Right kidney (tissue), 1 donor: Measurements from ENCODE around the gene IL16.
"Not testable (repeated sequence)": the region's sequence is repeated elsewhere in the genome, so short reads cannot be mapped to it uniquely, and the experiment has no call there.

ENCODE experiments used
- DNase-seq: peaks from one replicate; pipeline ENCODE4 v3.0.0-alpha.2; 2016

The IL16 gene

DNA sequence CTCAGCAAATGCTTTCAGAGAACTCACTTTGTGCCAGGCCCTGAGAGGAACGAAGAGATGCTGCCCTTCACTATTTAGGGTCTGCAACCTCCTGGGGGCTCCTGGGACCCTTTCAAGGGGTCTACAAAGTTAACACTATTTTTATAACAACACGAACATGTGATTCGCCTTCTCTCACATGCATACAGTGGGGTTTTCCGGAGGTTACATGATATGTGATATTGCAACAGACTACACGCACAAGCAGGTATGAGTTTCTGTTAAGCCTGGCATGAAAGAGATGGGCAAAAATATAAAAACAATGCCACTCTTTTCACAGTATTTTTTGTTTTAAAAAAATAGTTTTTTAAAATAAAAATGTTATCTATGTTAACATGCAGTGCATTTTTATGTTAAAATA, 117.0 kb downstream of the IL16 start:
- no peak for DNase-seq

DNA sequence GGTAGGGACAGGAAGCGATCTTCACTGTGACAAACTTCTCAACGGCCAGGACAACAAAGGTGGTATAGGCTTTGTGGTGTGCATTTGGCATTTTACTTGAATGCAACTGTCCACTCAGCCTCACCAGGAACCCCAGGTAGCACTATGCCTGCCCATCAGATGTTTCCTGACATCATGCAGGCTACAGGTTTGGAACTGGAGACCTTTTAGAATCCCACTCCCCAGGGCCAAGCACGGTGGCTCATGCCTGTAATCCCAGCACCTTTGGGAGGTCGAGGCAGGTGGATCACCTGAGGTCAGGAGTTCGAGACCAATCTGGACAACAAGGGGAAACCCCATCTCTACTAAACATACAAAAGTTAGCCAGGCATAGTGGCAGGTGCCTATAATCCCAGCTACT, 117.7 kb downstream of the IL16 start:
- DNase-seq: no peak

DNA sequence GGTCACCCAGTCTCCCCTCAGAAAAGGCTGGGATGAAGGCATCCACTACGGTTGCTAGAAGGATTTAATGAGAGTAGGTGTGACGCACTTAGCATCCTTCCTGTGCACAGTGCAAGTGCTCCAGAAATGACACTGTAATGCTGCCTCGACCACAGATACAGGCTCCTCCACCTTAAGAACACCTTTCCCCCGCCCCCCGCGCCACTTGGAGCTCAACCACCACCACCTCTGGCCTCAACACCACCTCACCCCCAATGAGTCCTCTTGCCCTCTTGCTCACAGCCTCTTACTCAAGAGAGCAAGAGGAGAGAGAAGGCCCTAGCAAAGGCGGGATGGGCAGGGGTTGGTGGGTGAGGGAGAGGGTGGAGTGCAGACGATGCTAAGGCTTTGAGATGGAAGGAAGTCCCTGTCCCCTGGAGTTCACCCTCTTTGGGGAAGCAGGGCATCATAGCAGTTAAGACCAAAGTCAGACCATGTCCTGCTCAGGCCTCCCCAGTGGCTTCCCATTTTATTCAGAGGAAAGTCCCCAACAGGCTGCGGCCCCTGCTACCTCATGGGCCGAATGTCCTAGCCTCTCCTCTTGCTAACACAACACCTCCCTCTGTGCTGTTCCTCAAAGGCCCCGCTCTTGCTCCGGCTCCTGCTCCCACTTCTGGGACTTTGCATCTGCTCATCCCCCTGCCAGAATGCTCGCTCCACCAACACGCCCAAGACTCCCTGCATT, 118.9 kb downstream of the IL16 start:
- DNase-seq: no peak

DNA sequence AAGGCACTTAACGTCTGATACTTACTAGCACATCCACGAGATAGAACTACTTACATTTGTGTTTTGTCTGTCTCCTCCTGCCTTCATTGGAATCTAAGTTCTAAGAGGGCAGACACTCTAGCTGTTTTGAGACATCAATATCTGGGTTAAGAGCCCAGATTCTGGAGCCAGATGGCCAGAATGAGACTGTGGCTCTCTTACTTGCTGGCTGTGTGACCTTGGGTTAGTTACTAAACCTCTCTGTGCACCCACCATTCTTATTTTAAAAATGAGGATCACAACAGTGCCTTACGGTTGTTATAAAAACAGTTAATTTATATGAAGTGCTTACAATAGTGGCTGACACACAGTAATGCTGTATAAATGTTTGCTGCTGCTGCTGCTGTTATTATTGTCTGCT, 119.6 kb downstream of the IL16 start:
- no peak for DNase-seq

DNA sequence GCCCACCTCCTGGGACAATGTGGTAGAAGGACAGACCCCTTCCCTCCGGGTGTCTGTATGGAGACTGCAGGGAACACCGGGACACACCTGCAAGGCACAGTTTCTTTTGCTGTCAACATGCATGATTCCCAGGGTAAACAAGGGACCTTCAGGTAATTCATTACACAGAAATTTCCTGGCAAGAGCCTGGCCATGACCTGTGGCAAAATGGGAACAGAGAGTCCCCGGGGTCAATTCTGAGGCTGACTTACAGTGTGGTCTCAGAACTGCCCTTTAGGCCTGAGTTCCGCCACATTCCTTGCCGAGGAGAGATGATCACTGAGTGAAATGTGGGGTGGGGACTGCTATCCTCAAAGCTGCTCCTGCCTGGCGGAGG, 121.0 kb downstream of the IL16 start:
- DNase-seq: no peak

DNA sequence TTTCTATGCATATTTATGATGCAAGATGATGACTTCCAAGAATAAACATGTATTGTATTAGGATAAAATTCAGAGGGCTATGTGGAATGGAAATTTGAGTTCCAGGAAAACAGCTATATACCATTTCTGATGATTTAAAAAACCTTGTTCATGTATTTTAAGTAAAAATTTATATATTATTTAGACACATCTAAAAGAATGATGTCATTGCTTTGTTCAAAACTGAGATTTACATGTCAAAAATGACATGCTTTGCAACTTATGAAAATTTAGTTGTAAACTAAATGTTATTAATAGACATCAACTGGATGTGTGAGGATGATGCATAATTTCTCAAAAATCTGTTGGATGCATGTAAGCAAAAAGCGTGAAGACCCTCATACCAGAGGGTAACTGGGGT, 125.0 kb downstream of the IL16 start:
- no peak for DNase-seq

DNA sequence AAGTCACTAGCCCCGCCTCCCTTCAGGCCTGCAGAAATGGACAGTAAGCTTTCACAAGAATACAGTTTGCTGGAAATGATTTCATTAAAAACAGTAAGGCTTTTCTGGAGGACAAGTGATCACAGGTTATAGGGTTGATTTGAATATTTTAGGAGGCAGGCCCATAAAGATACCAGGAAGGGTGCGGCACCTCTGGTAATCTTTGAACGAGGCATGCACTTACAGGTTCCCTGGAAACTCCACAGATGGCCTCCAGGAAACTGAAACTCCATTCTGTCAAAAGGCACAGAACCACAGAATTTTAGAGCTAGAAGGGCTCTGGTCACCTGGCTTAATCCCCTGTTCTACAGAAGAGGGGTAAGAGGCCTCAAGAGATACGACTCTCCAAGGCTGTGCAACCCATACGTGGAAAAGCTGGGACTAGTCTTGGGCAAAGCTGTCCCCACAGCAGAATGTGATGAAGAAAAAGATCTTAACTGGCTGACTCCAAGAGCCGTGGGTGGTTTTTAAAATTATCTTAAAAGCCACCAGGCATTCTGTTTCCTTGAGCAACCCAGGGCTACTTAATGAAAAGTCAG, 126.1 kb downstream of the IL16 start:
- DNase-seq: no peak

DNA sequence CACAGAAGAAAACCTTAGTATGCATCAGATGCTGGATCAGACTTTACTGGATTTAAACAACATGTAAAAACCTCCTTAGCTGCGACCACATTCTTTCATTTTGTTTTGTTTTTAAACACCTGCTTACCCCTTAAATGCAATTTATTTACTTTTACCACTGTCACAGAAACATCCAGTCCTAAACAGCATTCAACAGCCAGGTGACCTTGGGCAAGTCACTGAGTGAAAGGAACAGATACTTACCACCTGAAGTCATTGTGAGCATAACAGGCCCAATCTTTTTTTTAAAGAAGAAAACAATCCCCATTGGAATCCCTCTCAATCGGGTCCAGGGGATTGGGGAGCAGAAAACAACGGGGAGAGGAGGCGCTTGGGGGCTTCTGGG, 126.9 kb downstream of the IL16 start:
- no peak for DNase-seq

DNA sequence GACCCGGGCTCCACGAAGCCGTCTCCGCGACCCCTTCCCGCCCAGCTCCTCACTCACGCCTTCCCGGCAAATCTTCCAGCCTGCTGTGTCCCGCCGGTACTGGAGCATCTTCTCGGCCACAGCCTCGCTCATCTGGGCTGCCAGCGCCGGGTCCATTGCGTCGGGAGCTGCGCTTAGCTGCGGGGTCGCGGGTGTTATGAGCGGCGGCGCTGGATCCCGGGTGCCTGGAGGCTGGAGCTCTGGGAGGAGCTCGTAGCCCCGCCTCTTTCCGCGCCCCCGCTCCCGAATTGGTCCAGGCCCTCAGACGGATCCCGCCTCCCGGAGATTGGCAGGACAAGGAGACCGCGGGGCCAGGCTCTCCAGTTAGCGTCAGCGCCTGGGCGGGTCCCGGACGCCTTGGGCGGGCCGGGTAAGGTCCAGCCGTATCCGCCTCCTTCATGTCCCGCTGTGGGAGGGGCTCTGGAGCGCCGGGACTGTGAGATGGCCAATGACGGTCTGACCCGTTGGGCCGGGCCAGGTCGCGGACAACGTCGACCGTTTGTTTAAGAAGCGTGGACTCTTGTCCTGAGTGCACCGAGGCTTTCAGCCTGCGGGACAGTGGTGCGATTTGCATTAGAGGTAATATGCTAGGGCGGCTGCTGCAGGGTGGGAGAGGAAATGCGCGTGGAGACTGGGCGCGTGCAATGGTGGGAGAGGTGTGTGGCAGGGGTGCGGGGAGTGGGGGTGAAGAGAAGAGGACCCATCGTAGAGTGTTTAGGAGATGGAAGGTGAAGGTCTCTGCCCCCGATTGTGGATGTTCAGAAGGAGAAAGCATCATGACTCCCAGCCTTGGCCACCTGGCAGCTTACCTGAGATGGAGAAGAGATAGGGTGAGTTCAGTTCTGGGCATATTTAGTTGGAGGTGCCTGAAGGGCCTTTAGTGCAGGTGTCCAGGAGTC, 127.5 kb downstream of the IL16 start, which contains the start of gene STARD5:
TSS of gene STARD5 (minus strand) at position 198 of the 938 bp plus-strand sequence. CDS start at position 156, 42 bp downstream.
- peak; percentile 87 for DNase-seq

DNA sequence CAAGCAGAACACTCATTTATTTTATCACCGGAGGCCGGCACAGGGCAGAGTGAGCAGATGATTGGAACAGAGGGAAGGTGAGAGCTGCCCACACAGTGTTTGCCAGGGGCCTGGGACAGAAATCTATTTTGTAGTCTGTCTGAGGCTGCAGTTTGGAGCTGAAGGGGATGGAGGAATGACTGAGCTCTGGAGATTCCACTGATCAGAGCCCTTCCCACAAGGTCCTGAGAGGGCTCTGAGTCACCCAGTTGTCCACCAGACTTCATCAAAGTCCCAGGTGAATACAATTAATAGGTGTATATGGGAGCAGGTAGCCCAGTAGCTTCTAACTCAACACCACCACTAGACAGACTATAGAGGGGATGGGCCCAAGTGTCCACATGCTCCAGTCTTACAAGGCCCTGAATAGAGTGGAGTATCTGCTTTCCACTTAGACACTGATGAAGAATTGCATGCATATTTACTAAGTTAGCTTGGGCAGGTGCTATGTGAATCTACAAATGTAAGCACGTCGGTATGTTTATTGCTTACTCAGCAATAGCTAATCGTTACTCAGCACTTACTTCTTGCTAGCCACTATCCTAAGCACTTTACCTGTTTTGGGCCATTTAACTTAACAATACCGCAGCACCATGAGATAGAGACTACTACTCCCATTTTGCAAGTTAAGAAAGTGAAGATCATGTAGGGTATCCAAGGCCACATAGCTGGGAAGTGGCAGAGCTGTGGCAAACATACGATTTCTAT, 130.0 kb downstream of the IL16 start:
- DNase-seq: no peak

DNA sequence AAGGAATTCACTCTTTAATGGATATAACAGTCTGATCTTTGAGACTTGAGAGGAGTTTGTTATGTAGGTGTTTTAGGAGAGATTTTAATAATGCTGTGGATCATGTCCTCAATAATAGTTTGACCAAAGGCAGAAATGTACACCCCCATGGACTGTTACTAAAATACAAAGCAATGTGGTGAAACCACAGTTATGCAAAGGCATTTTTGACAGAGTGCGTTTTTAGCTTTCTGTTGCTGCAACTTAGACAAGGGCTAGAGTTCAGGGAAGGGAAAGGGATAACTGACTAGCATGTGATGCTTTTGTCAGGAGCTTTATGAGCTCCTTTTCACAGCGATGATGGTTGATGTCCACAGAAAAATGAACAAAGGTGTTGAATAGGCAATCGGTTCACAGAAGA, 130.8 kb downstream of the IL16 start:
- DNase-seq: no peak

DNA sequence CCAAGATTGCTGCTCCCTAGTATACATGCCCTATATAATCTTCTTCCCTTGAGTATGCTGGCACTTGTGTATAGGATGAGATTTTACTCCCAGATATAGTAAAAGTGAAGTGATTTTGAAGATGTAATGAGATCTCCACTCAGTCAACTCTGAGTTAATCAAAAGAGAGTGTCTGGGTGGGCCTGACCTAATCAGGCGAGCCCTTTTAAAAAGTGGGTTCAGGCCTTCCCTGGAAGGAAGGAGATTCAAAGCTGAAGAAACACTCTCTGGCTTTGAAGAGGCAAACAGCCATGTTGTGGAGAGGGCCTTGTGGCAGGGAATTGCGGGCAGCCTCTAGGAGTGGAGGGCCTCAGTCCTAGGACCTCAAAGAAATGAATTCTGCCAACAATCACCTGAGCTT, 132.8 kb downstream of the IL16 start:
- DNase-seq: no peak

DNA sequence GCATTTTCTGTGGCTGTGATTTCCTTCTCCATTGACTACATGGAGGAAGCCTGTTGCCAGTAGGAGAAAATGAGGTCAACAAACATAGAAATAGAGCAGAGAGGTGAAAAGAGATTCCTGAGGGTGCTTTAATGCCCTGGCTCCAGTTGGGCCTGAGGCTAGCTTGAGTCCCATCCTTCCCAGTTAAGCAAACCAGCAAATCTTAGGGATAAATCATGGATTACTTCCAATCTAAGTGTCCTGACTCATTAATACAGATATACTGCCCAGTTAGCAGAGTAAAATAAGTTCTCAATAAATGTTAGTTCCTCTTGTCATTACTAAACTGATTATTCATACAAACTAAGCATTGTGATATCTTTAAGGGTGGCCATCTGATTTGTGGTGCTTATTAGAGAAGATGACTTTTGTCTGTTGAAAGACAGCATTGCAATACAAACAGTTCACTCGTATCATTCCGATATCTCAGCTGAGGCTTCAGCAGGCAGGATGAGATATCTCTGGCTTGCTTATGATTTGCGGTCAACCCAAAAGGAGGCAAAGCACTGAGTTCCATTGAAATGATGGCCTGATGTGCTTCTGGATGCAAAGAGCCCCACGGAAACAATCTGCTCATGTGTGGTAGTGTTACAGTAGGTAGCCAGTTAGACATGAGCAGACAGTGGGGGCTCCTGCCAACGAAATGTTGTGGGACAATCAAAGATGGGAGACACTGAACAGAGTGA, 133.8 kb downstream of the IL16 start:
- DNase-seq: no peak

DNA sequence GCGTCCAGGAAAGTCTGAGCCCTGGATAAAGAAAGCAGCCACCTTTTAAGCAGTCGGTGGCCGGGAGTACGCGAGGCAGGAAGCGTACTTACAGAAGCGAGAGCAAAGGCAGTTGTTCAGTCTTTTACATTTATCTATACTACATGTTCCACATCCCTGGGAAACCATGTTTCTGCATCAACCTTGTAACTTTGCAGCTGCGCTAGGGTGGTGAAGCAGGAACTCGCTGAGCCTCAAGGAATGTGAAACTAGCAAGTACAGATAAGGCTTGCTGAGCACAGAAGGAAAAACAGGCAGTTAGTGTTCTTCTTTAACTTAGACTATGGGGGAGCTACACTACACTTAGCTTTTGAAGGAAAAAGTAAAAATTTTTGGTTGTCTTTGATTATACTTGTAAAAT, 134.5 kb downstream of the IL16 start:
- not testable (repeated sequence) for DNase-seq

DNA sequence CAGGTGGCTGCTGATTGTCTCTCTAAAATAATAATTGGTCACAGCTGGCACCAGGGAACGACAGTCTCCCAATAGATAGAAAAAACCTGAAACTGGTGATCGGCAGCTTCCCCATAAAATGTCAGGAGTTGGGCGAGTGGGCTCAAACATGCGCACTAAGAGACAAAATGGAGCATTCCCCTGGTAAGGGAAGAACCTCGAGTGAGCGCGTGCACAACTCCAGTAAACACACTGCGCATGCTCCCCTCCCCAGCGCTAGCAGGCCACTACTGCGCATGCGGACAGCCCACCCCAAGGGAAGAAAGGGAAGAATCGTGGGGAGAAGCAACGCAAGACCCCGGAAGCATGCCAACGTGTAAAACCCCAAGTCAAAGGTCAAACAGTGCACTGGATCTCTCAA, 134.9 kb downstream of the IL16 start:
- DNase-seq: no peak

DNA sequence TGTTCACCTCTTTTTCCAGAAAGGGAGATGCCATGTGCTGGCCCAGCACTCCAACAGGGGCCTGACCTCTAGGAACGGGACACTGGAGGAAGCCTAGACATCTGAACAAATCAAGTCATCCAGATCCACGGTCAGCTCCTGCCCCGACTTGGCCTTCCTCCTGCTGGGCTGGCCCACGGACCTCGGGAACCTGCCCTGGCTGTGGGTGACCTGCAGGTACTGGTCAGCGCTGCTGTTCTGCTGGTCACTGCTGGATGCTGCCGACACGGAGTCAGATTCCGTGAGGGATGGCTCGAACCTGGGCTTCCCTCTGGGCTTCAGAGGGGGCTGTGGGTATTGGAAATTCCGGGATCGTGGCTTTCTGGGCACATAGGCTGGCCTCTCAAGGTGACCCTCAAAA, 135.6 kb downstream of the IL16 start:
- no peak for DNase-seq

DNA sequence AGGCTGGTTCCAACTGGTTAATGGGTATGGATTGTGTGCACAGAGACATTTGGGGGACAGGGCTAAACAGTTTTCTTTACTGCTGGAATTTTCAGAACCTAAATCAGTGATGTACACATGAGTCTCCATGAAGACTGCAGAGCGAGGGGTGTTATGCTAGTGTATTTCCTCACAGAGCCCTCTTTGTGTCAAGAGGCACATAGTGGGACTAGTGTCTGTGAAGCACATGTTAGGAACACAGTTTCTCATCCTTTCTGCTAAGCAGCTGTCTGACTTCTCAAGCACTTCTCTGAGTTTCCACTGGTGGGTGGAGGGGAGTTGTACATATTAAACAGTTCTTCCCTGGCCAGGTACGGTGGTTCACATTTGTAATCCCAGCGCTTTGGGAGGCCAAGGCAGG, 136.7 kb downstream of the IL16 start:
- no peak for DNase-seq

DNA sequence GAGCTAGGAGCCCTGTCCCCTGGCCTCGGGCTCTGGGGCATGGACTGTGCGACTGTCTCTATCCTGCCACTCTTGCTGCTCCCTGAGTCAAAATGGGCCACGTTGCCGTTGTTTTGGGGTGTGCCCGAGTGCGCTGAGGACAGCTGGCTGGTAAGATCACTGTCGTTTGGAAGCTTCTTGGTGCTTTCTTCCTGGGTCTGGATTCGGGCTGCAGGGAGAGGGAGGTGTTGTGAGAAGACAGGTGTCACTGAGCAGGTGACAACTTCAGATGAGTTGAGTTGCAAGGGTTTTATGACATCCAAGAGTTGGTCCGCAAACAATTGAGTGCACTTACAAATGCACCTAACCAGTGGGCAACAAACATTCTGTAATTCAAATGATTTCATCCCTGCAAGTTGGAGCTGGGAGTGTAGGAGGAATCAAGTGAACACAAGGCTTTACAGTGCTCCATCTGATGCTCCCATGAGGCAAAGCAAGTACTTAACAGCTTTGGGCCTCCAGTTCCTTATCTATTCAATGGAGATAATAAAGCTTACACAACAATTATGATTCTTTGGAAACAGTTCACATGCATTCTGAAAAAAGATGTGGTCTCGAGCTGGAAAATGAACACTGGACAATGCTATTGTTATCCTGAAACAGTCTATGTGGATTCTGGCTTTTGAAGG, 138.2 kb downstream of the IL16 start:
- no peak for DNase-seq

DNA sequence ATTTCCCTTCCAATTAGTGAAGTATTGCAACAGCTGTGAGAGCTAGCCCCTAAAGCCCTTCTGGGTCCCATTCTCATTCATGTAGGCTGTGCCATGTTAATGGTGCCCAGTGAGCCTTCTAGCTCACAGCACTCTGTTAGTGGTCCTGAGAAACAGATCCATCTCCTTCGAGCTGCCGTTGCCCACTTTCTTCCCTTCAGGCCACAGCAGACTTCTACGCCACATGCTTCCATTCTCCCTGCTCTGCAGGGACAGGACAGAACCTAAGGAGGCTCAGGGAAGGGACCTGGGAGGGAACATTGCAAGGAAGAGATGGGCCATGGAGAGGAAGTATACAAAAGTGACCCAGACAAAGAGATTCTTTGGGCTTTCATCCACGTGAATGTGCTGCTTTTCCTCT, 139.0 kb downstream of the IL16 start:
- no peak for DNase-seq

DNA sequence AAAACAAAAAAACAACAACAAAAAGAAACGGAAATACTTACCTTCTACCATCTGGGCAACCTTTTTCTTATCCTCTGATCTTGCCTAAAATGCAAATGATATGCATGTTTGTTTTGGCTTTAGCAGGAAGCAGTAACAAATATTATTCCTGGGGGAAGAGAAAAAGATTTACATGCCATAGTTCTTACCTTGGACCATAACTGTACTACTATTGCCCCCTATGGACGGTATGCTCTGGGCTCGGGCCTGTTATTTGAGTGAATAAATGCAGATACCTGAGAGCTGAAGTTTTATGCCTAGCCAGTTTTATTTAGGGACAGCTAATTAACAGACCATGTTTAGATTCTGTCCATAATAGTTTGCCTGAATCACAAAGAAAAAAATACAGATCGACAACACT, 139.9 kb downstream of the IL16 start:
- no peak for DNase-seq

DNA sequence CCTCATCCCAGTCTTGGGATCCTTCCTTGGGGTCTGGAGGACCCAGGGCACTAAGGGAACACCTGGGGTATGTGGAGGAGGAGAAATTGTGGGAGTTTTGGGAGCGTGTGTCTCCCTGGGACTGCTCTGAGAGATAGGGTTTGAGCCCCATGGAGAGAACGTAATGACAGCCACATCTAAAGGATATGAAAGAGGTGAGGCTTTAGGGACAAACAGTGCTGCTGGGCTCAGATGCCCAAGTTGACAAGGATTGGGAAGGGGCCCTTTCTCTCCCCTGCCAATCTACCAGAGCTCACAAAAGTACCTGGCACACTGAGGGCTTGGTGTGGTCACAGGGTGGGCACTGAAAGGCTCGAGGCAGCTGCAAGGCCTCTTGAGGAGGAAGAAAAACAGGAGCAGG, 140.6 kb downstream of the IL16 start:
- no peak for DNase-seq
